SJCRH30 (cell line): ENCODE results near the gene TFPI. TPM values are rescaled to one million over a fixed set of nuclear protein-coding genes. Genes with fewer than 3 reads are reported as not detected.

Experiments used
- DNase-seq, 2 experiments: peaks; one replicate each; pipeline ENCODE4 v3.0.0-alpha.2; 2015 to 2020
- H3K27ac ChIP-seq: fragments of 250-450 bp; sonication (Bioruptor Pico); 2 replicates; pipeline ENCODE4 v1.5.1; 2020; ENCODE audit warnings: mild to moderate bottlenecking, moderate library complexity
- H3K27me3 ChIP-seq: fragments of 250-450 bp; sonication (Bioruptor Pico); 2 replicates; pipeline ENCODE4 v1.5.1; 2020; ENCODE audit warnings: mild to moderate bottlenecking, moderate library complexity
- H3K36me3 ChIP-seq: fragments of 250-450 bp; sonication (Bioruptor Pico); 2 replicates; pipeline ENCODE4 v1.5.1; 2020; ENCODE audit warnings: mild to moderate bottlenecking, moderate library complexity
- H3K4me1 ChIP-seq: fragments of 250-450 bp; sonication (Bioruptor Pico); 2 replicates; pipeline ENCODE4 v1.5.1; 2020; ENCODE audit warnings: mild to moderate bottlenecking, moderate library complexity
- H3K4me3 ChIP-seq: fragments of 250-450 bp; sonication (Bioruptor Pico); 2 replicates; pipeline ENCODE4 v1.5.1; 2020; ENCODE audit warnings: mild to moderate bottlenecking, moderate library complexity
- H3K9me3 ChIP-seq: fragments of 250-450 bp; sonication (Bioruptor Pico); replicated peaks from 2 replicates; pipeline ENCODE4 v1.5.1; 2020; ENCODE audit warnings: mild to moderate bottlenecking, moderate library complexity
- total RNA-seq: library from RNA; depleted of rRNA; stranded (reverse); fragments of >200 nt; shearing (Covaris generic); gene quantifications from 2 replicates; pipeline ENCODE4 v1.2.3, GENCODE V29; 2014

The TFPI gene
- total RNA-seq, 1 experiment from 2014 or later: 64.2 TPM

GRCh38 chr2:187453078-187453641, 101.1 kb downstream of the TFPI start:
- no peak overlapping the region for H3K4me3 ChIP-seq
- no peaks in the 10 kb centered on the region for H3K9me3 ChIP-seq
- no peak overlapping the region for H3K27ac ChIP-seq
- H3K36me3 ChIP-seq: no peaks in the 10 kb centered on the region
- no peaks in the 10 kb centered on the region for H3K27me3 ChIP-seq
- H3K4me1 ChIP-seq: 0 out of 2 replicates have a peak, but pooled peaks cover 5% of the 10 kb centered on the region
- DNase-seq: peak in 1 of 2 experiments; percentile 82

- no peak overlapping the region for H3K27ac ChIP-seq
- no peaks in the 10 kb centered on the region for H3K27me3 ChIP-seq
- no peak overlapping the region for H3K4me3 ChIP-seq
- no peaks in the 10 kb centered on the region for H3K36me3 ChIP-seq
- H3K9me3 ChIP-seq: no peaks in the 10 kb centered on the region
- 0 out of 2 replicates have a peak, but pooled peaks cover 5% of the 10 kb centered on the region for H3K4me1 ChIP-seq
- no peak for DNase-seq
Observed at GRCh38 chr2:187451510-187451909, 102.7 kb downstream of the TFPI start.

GRCh38 chr2:187447336-187447735, 106.9 kb downstream of the TFPI start:
- peak in 1 of 2 experiments; percentile 51 for DNase-seq
- H3K27ac ChIP-seq: no peak overlapping the region; the same call in 1 of the 2 replicates
- H3K9me3 ChIP-seq: no peaks in the 10 kb centered on the region
- H3K4me3 ChIP-seq: peak overlapping the region; percentile 43
- H3K4me1 ChIP-seq: 0 out of 2 replicates have a peak, but pooled peaks cover 5% of the 10 kb centered on the region
- H3K36me3 ChIP-seq: no peaks in the 10 kb centered on the region
- no peaks in the 10 kb centered on the region for H3K27me3 ChIP-seq

GRCh38 chr2:187446711-187447110, 107.5 kb downstream of the TFPI start:
- Histone ChIP-seq H3K36me3 (no peaks in the 10 kb centered on the region), H3K27ac (peak overlapping the region; percentile 0; the same call in 1 of the 2 replicates), H3K9me3 (no peaks in the 10 kb centered on the region), H3K27me3 (no peaks in the 10 kb centered on the region), H3K4me1 (0 out of 2 replicates have a peak, but pooled peaks cover 5% of the 10 kb centered on the region), H3K4me3 (peak overlapping the region; percentile 43)
- DNase-seq: peak in 1 of 2 experiments; percentile 33

GRCh38 chr2:187445051-187445450, 109.2 kb downstream of the TFPI start:
- Histone ChIP-seq H3K36me3 (no peaks in the 10 kb centered on the region), H3K27me3 (no peaks in the 10 kb centered on the region), H3K27ac (no peak overlapping the region), H3K9me3 (no peaks in the 10 kb centered on the region), H3K4me3 (no peak overlapping the region), H3K4me1 (0 out of 2 replicates have a peak, but pooled peaks cover 5% of the 10 kb centered on the region)
- DNase-seq: no peak

GRCh38 chr2:187442778-187443177, 111.5 kb downstream of the TFPI start:
- Histone ChIP-seq H3K4me3 (no peak overlapping the region), H3K36me3 (no peaks in the 10 kb centered on the region), H3K4me1 (no peaks in the 10 kb centered on the region), H3K9me3 (no peaks in the 10 kb centered on the region), H3K27ac (no peak overlapping the region), H3K27me3 (no peaks in the 10 kb centered on the region)
- DNase-seq: no peak

GRCh38 chr2:187442378-187442777, 111.9 kb downstream of the TFPI start:
- no peaks in the 10 kb centered on the region for H3K27me3 ChIP-seq
- H3K4me1 ChIP-seq: no peaks in the 10 kb centered on the region
- no peak overlapping the region for H3K27ac ChIP-seq
- no peak for DNase-seq
- no peaks in the 10 kb centered on the region for H3K36me3 ChIP-seq
- no peaks in the 10 kb centered on the region for H3K9me3 ChIP-seq
- no peak overlapping the region for H3K4me3 ChIP-seq

- Histone ChIP-seq H3K4me1 (no peaks in the 10 kb centered on the region), H3K27me3 (no peaks in the 10 kb centered on the region), H3K4me3 (no peak overlapping the region), H3K27ac (no peak overlapping the region), H3K9me3 (no peaks in the 10 kb centered on the region), H3K36me3 (no peaks in the 10 kb centered on the region)
- no peak for DNase-seq
Observed at GRCh38 chr2:187440101-187440675, 114.0 kb downstream of the TFPI start.

- Histone ChIP-seq H3K27ac (no peak overlapping the region), H3K9me3 (no peaks in the 10 kb centered on the region)
- DNase-seq: no peak
Observed at GRCh38 chr2:187438455-187438854, 115.8 kb downstream of the TFPI start.

GRCh38 chr2:187435756-187436155, 118.5 kb downstream of the TFPI start:
- no peak overlapping the region for H3K4me3 ChIP-seq
- DNase-seq: no peak
- no peaks in the 10 kb centered on the region for H3K27me3 ChIP-seq
- H3K9me3 ChIP-seq: no peaks in the 10 kb centered on the region
- H3K36me3 ChIP-seq: no peaks in the 10 kb centered on the region
- no peak overlapping the region for H3K27ac ChIP-seq
- H3K4me1 ChIP-seq: no peaks in the 10 kb centered on the region

More at GRCh38 chr2:187438455-187438854, 115.8 kb downstream of the TFPI start:
- no peaks in the 10 kb centered on the region for H3K36me3 ChIP-seq
- no peaks in the 10 kb centered on the region for H3K4me1 ChIP-seq
- H3K4me3 ChIP-seq: no peak overlapping the region
- H3K27me3 ChIP-seq: no peaks in the 10 kb centered on the region

- no peaks in the 10 kb centered on the region for H3K9me3 ChIP-seq
- H3K27ac ChIP-seq: no peak overlapping the region
- H3K36me3 ChIP-seq: no peaks in the 10 kb centered on the region
- H3K4me3 ChIP-seq: no peak overlapping the region
- H3K27me3 ChIP-seq: no peaks in the 10 kb centered on the region
- DNase-seq: no peak
- no peaks in the 10 kb centered on the region for H3K4me1 ChIP-seq
Observed at GRCh38 chr2:187435078-187435477, 119.2 kb downstream of the TFPI start.

GRCh38 chr2:187434342-187434785, 119.9 kb downstream of the TFPI start:
- no peak overlapping the region for H3K27ac ChIP-seq
- no peak for DNase-seq
- H3K27me3 ChIP-seq: no peaks in the 10 kb centered on the region
- H3K36me3 ChIP-seq: no peaks in the 10 kb centered on the region
- no peak overlapping the region for H3K4me3 ChIP-seq
- no peaks in the 10 kb centered on the region for H3K9me3 ChIP-seq
- no peaks in the 10 kb centered on the region for H3K4me1 ChIP-seq

- Histone ChIP-seq H3K36me3 (no peaks in the 10 kb centered on the region), H3K27ac (no peak overlapping the region), H3K4me1 (no peaks in the 10 kb centered on the region), H3K4me3 (no peak overlapping the region), H3K27me3 (no peaks in the 10 kb centered on the region), H3K9me3 (no peaks in the 10 kb centered on the region)
- DNase-seq: no peak
Observed at GRCh38 chr2:187431911-187432310, 122.3 kb downstream of the TFPI start.

- no peak for DNase-seq
- H3K4me3 ChIP-seq: no peak overlapping the region
- no peak overlapping the region for H3K27ac ChIP-seq
- no peaks in the 10 kb centered on the region for H3K4me1 ChIP-seq
- H3K9me3 ChIP-seq: no peaks in the 10 kb centered on the region
- H3K36me3 ChIP-seq: no peaks in the 10 kb centered on the region
- H3K27me3 ChIP-seq: no peaks in the 10 kb centered on the region
Observed at GRCh38 chr2:187429989-187430388, 124.2 kb downstream of the TFPI start.

GRCh38 chr2:187424146-187424545, 130.1 kb downstream of the TFPI start:
- Histone ChIP-seq H3K36me3 (no peaks in the 10 kb centered on the region), H3K27me3 (no peaks in the 10 kb centered on the region), H3K27ac (no peak overlapping the region), H3K4me1 (peaks cover 4% of the 10 kb centered on the region; the same call in 1 of the 2 replicates), H3K4me3 (no peak overlapping the region), H3K9me3 (no peaks in the 10 kb centered on the region)
- no peak for DNase-seq

- peaks cover 4% of the 10 kb centered on the region; the same call in 1 of the 2 replicates for H3K4me1 ChIP-seq
Observed at GRCh38 chr2:187422282-187422681, 132.0 kb downstream of the TFPI start.

More at GRCh38 chr2:187422282-187422681, 132.0 kb downstream of the TFPI start:
- H3K27me3 ChIP-seq: no peaks in the 10 kb centered on the region
- no peak overlapping the region for H3K4me3 ChIP-seq
- no peaks in the 10 kb centered on the region for H3K36me3 ChIP-seq
- no peak overlapping the region for H3K27ac ChIP-seq
- DNase-seq: no peak
- H3K9me3 ChIP-seq: no peaks in the 10 kb centered on the region
